HG02623 (cell line): ENCODE results near the gene MRPS24.
"Not testable (repeated sequence)": the region's sequence is repeated elsewhere in the genome, so short reads cannot be mapped to it uniquely, and the experiment has no call there.

ENCODE experiments used
- ATAC-seq: cut with Tn5 transposase; IDR thresholded peaks from one replicate; pipeline ENCODE4 v1.9.1; 2021; ENCODE audit warnings: moderate library complexity; ENCODE audit not compliant: unreplicated experiment

MRPS24 gene

GRCh38 chr7:43869006-43869866 lies at the start of gene MRPS24:
Gene MRPS24 (minus strand): TSS chr7:43869517. CDS start chr7:43869495, 22 bp downstream.
- peak; percentile 93 for ATAC-seq

- no peak for ATAC-seq
These were observed 46.6 kb upstream of the MRPS24 start for GRCh38 chr7:43915907-43916306.

- ATAC-seq: no peak
These were observed 45.5 kb upstream of the MRPS24 start for GRCh38 chr7:43914795-43915194.

- peak; percentile 68 for ATAC-seq
These were observed 37.2 kb upstream of the MRPS24 start, which contains the start of gene URGCP for GRCh38 chr7:43906331-43907010. Gene URGCP (minus strand): TSS chr7:43906596. CDS start chr7:43906575, 21 bp downstream.

GRCh38 chr7:43905956-43906330 lies 36.6 kb upstream of the MRPS24 start:
- ATAC-seq: peak; percentile 31

GRCh38 chr7:43905209-43905946 lies 36.1 kb upstream of the MRPS24 start:
- ATAC-seq: no peak

- no peak for ATAC-seq
These were observed 35.4 kb upstream of the MRPS24 start for GRCh38 chr7:43904533-43905208.

- ATAC-seq: no peak
These were observed 33.3 kb upstream of the MRPS24 start for GRCh38 chr7:43902542-43903054.

GRCh38 chr7:43898571-43898970 lies 29.3 kb upstream of the MRPS24 start:
- ATAC-seq: not testable (repeated sequence)

- no peak for ATAC-seq
These were observed 26.6 kb upstream of the MRPS24 start for GRCh38 chr7:43895847-43896415.

- ATAC-seq: no peak
These were observed 22.0 kb upstream of the MRPS24 start for GRCh38 chr7:43891069-43891955.

- no peak for ATAC-seq
These were observed 21.2 kb upstream of the MRPS24 start for GRCh38 chr7:43890468-43890867.

- no peak for ATAC-seq
These were observed 20.0 kb upstream of the MRPS24 start for GRCh38 chr7:43888993-43889945.

GRCh38 chr7:43884617-43885016 lies 15.3 kb upstream of the MRPS24 start:
- ATAC-seq: no peak

GRCh38 chr7:43884209-43884608 lies 14.9 kb upstream of the MRPS24 start:
- ATAC-seq: no peak

GRCh38 chr7:43880596-43880995 lies 11.3 kb upstream of the MRPS24 start:
- ATAC-seq: no peak

GRCh38 chr7:43879477-43879876 lies 10.2 kb upstream of the MRPS24 start:
- no peak for ATAC-seq

- no peak for ATAC-seq
These were observed 9.6 kb upstream of the MRPS24 start for GRCh38 chr7:43878867-43879266.
